CD4-positive, alpha-beta T cell (primary cell): ENCODE results near the gene SSMEM1. TPM values are rescaled to one million over a fixed set of nuclear protein-coding genes. Genes with fewer than 3 reads are reported as not detected.

ENCODE experiments used
- ATAC-seq: fragments of 200-7000 bp; cut with Tn5 transposase; one replicate; pipeline ENCODE4 v1.10.0; 2022; ENCODE audit warnings: mild to moderate bottlenecking; ENCODE audit not compliant: poor library complexity
- CTCF ChIA-PET: fragments of 350-600 bp; sonication (Branson Sonifier 250); formaldehyde crosslinking; loops from one replicate; lab custom pipeline; 2021; ENCODE audit warnings: antibody characterized with exemption, inconsistent platforms; lab: Charles Lee
- POLR2A ChIA-PET: fragments of 350-600 bp; sonication (Branson Sonifier 250); formaldehyde crosslinking; loops from one replicate; lab custom pipeline; 2021; ENCODE audit warnings: antibody characterized with exemption, inconsistent platforms; lab: Charles Lee
- DNase-seq, 14 experiments: peaks; one replicate each; pipeline ENCODE4 v3.0.0-alpha.2; 2013 to 2020; ENCODE audit warnings: mixed read lengths in 2 of 14
- H3K27ac ChIP-seq, 2 donors: one replicate each; pipeline versions ENCODE4 v1.5.1 to v1.7.0; 2013; ENCODE audit warnings: low read length in 2 of 2, low read depth in 1 of 2, mild to moderate bottlenecking in 1 of 2
- H3K27me3 ChIP-seq, 2 experiments: 1 replicate in 1 of 2; 2 replicates in 1 of 2; pipeline versions ENCODE4 v1.6.1 to v1.7.0; 2013; ENCODE audit warnings: low read length in 2 of 2, control low read depth in 1 of 2, mild to moderate bottlenecking in 1 of 2, moderate library complexity in 1 of 2; ENCODE audit not compliant: insufficient read depth in 2 of 2, control insufficient read depth in 1 of 2
- H3K36me3 ChIP-seq: one replicate; pipeline ENCODE4 v1.6.1; 2013; ENCODE audit warnings: low read length, control low read depth; ENCODE audit not compliant: insufficient read depth
- H3K4me1 ChIP-seq: one replicate; pipeline ENCODE4 v1.6.1; 2013; ENCODE audit warnings: low read length, control low read depth; ENCODE audit not compliant: insufficient read depth
- H3K4me3 ChIP-seq: one replicate; pipeline ENCODE4 v1.5.1; 2013; ENCODE audit warnings: mild to moderate bottlenecking, low read length, moderate library complexity
- H3K9me3 ChIP-seq, 2 experiments: 1 replicate in 1 of 2; 2 replicates in 1 of 2; pipeline versions ENCODE4 v1.6.1 to v1.7.0; 2013; ENCODE audit warnings: low read length in 2 of 2, mild to moderate bottlenecking in 2 of 2, control low read depth in 1 of 2, moderate library complexity in 1 of 2; ENCODE audit not compliant: control insufficient read depth in 1 of 2, insufficient read depth in 1 of 2
- H3K27ac Mint-ChIP-seq: one replicate; pipeline ENCODE4 v1.8.0; 2020; ENCODE audit warnings: mixed read lengths
- H3K27me3 Mint-ChIP-seq: one replicate; pipeline ENCODE4 v1.8.0; 2021; ENCODE audit warnings: mixed read lengths
- H3K36me3 Mint-ChIP-seq: one replicate; pipeline ENCODE4 v1.8.0; 2021; ENCODE audit warnings: low read depth, mixed read lengths
- H3K4me1 Mint-ChIP-seq: one replicate; pipeline ENCODE4 v1.8.0; 2021; ENCODE audit warnings: low read depth, mixed read lengths
- H3K4me3 Mint-ChIP-seq: one replicate; pipeline ENCODE4 v1.8.0; 2020; ENCODE audit warnings: mild to moderate bottlenecking, mixed read lengths
- H3K9me3 Mint-ChIP-seq: one replicate; pipeline ENCODE4 v1.8.0; 2020; ENCODE audit warnings: mixed read lengths
- intact Hi-C, 2 experiments: fragments of 100-400 bp; cut with DNase I in 1 of 2; cut with micrococcal nuclease in 1 of 2; formaldehyde crosslinking; loops; one replicate each; pipeline versions ENCODE4 v1.15.1 to v1.9.0; 2023 to 2025; cut with DNase I, micrococcal nuclease
- total RNA-seq, 174 experiments: library from RNA in 2 of 174; stranded (reverse) in 2 of 174; gene quantifications; one replicate each; pipeline ENCODE4 v1.2.3 and lab custom pipeline; 2021 to 2026
- TF ChIP-seq, protein P1 (sequence below): fragments of 200-600 bp; IDR thresholded peaks from one replicate; pipeline ENCODE4 v1.8.0; 2022; ENCODE audit warnings: antibody characterized with exemption, mild to moderate bottlenecking

The SSMEM1 gene
- total RNA-seq, 2 experiments from 2014 or later: not detected

GRCh38 chr7:130162196-130162595 lies 45.5 kb upstream of the SSMEM1 start:
- no peak overlapping the region for H3K27ac ChIP-seq
- ATAC-seq (no peak), DNase-seq (no peak)
- H3K27ac Mint-ChIP-seq: no peak overlapping the region
- no peaks in the 10 kb centered on the region for H3K27me3 ChIP-seq
- POLR2A ChIA-PET: no interaction called here
- peaks cover 3 to 14% of the 10 kb centered on the region in 2 experiments for H3K9me3 ChIP-seq
- no peaks in the 10 kb centered on the region for H3K4me1 ChIP-seq
- H3K27me3 Mint-ChIP-seq: no peaks in the 10 kb centered on the region
- TF ChIP-seq, protein P1, sequence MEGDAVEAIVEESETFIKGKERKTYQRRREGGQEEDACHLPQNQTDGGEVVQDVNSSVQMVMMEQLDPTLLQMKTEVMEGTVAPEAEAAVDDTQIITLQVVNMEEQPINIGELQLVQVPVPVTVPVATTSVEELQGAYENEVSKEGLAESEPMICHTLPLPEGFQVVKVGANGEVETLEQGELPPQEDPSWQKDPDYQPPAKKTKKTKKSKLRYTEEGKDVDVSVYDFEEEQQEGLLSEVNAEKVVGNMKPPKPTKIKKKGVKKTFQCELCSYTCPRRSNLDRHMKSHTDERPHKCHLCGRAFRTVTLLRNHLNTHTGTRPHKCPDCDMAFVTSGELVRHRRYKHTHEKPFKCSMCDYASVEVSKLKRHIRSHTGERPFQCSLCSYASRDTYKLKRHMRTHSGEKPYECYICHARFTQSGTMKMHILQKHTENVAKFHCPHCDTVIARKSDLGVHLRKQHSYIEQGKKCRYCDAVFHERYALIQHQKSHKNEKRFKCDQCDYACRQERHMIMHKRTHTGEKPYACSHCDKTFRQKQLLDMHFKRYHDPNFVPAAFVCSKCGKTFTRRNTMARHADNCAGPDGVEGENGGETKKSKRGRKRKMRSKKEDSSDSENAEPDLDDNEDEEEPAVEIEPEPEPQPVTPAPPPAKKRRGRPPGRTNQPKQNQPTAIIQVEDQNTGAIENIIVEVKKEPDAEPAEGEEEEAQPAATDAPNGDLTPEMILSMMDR: no peak
- H3K9me3 Mint-ChIP-seq: peaks cover 3% of the 10 kb centered on the region
- intact Hi-C loops: no loop called here
- H3K4me3 Mint-ChIP-seq: no peak overlapping the region
- peaks cover 49% of the 10 kb centered on the region for H3K36me3 ChIP-seq
- no peaks in the 10 kb centered on the region for H3K4me1 Mint-ChIP-seq
- CTCF ChIA-PET: no interaction called here
- H3K36me3 Mint-ChIP-seq: peaks cover 83% of the 10 kb centered on the region
- H3K4me3 ChIP-seq: no peak overlapping the region

DNA sequence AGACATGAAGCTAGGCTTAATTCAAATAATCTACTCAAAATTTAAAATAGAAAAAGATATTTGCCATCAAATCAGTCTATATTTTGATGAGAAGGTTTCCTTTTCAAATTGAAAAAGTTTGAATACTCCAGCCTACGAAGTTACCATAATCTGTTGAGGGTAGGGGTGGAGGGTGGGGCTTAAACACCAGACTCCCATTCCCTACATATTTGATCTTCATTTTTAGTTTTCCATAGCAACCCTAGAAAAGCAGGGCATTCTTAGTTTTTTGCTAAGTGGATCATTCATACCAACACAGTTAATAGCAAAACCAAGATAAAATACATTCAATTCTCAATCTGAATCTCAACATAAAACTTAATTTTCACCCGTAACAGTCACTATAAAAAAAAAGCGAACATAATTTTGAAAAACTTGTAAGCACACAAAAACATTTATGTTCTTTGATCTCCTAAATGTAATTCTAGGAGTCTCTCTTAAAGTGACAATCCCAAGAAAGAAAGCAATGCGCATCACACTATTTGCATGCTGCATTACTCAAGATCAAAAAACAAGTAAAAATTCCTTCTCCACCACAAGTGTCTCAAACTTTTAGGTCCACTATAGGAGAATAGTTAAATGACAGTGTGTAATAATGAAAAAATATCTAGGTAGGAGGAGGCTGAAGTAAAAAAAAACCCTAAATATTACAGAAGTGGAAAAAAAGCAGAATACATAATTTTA lies 33.3 kb upstream of the SSMEM1 start:
- POLR2A ChIA-PET: no interaction called here
- DNase-seq (no peak), ATAC-seq (no peak)
- H3K4me1 Mint-ChIP-seq: no peaks in the 10 kb centered on the region
- H3K36me3 Mint-ChIP-seq: peaks cover 79% of the 10 kb centered on the region
- no peak overlapping the region for H3K4me3 Mint-ChIP-seq
- H3K9me3 ChIP-seq: no peaks in the 10 kb centered on the region
- H3K4me1 ChIP-seq: no peaks in the 10 kb centered on the region
- intact Hi-C loops: no loop called here
- no peaks in the 10 kb centered on the region for H3K9me3 Mint-ChIP-seq
- H3K27ac Mint-ChIP-seq: no peak overlapping the region
- no peak overlapping the region for H3K4me3 ChIP-seq
- TF ChIP-seq, protein P1: no peak
- no peaks in the 10 kb centered on the region for H3K27me3 ChIP-seq
- H3K27me3 Mint-ChIP-seq: no peaks in the 10 kb centered on the region
- H3K36me3 ChIP-seq: peaks cover 59% of the 10 kb centered on the region
- CTCF ChIA-PET: no interaction called here
- no peak overlapping the region for H3K27ac ChIP-seq

- no peak overlapping the region for H3K27ac Mint-ChIP-seq
- DNase-seq: no peak
- H3K27me3 Mint-ChIP-seq: no peaks in the 10 kb centered on the region
- TF ChIP-seq, protein P1: no peak
- Histone ChIP-seq H3K27ac (no peak overlapping the region), H3K4me3 (no peak overlapping the region), H3K9me3 (no peaks in the 10 kb centered on the region), H3K27me3 (no peaks in the 10 kb centered on the region), H3K4me1 (no peaks in the 10 kb centered on the region), H3K36me3 (peaks cover 61% of the 10 kb centered on the region)
- no peaks in the 10 kb centered on the region for H3K4me1 Mint-ChIP-seq
- ChIA-PET POLR2A (no interaction called here), CTCF (no interaction called here)
- no peak overlapping the region for H3K4me3 Mint-ChIP-seq
- H3K9me3 Mint-ChIP-seq: no peaks in the 10 kb centered on the region
- H3K36me3 Mint-ChIP-seq: peaks cover 85% of the 10 kb centered on the region
- intact Hi-C loops: no loop called here
- no peak for ATAC-seq
Measured at GRCh38 chr7:130178251-130178650, 29.4 kb upstream of the SSMEM1 start.
